Left cardiac atrium (tissue), 4 donors: ENCODE data around the gene RHOC. TPM values are rescaled to one million over a fixed set of nuclear protein-coding genes. Genes with fewer than 3 reads are reported as not detected.
A peak's percentile ranks its signal among the peaks of the same experiment; 100 is the strongest.

ENCODE experiments used
- ATAC-seq, 2 donors: fragments of 200-7000 bp; cut with Tn5 transposase; one replicate each; pipeline ENCODE4 v1.9.1; 2020; ENCODE audit warnings: mild to moderate bottlenecking in 2 of 2, moderate library complexity in 2 of 2
- DNase-seq: peaks from one replicate; pipeline ENCODE4 v3.0.0-alpha.2; 2020
- intact Hi-C, 2 donors: fragments of 100-400 bp; cut with DNase I; formaldehyde crosslinking; loops; one replicate each; pipeline versions ENCODE4 v1.14.1 to v1.15.1; 2022 to 2023
- total RNA-seq, 2 donors: library from RNA; stranded (reverse); fragmentation: NEBNext Ultra II Directional; extraction: Animal tissue kit (Norgen Biotek cat#: 25700); gene quantifications; one replicate each; pipeline ENCODE4 v1.2.1, GENCODE V29; 2021
- donor health status: DM: no; HTN: yes; CAD: no.
- donor health status: DM: no; HTN: yes; CAD: no; lungs with severe emphysema.
- donor health status: DM: yes; HTN: yes; CAD: no.
- donor health status: Dilated cardiomyopathy.

RHOC gene
- total RNA-seq, 2 donors from 2014 or later: 146 to 235 TPM

DNA sequence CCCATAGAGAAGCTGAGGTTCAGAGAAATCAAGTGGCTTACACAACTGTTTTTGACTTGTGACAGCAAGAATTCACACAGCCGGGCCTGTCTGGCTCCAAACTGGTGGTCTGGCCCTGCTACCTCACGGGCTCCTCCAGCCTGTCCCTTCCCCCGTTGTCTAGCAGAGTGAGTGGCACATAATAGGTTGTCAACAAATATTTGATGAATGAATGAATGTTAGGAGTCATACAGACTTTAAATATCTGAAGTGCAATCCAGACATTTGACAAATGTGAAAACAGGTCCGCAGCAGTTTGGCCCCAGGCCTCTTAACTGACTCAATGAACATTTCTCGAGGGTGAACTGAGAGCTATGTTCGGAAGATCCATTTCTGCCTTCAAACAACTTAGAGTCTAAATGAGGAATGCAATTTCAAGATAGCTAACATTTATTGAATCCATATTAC is 1.1 kb upstream of the RHOC start:
- DNase-seq (no peak), ATAC-seq (no peak)
- intact Hi-C loops: loop anchor here (5.0 kb wide), 2 partner anchors 91 to 316 kb away; partner anchors contain the start of genes CAPZA1 (in 1 of the 2) and ST7L (in 1 of the 2)

DNA sequence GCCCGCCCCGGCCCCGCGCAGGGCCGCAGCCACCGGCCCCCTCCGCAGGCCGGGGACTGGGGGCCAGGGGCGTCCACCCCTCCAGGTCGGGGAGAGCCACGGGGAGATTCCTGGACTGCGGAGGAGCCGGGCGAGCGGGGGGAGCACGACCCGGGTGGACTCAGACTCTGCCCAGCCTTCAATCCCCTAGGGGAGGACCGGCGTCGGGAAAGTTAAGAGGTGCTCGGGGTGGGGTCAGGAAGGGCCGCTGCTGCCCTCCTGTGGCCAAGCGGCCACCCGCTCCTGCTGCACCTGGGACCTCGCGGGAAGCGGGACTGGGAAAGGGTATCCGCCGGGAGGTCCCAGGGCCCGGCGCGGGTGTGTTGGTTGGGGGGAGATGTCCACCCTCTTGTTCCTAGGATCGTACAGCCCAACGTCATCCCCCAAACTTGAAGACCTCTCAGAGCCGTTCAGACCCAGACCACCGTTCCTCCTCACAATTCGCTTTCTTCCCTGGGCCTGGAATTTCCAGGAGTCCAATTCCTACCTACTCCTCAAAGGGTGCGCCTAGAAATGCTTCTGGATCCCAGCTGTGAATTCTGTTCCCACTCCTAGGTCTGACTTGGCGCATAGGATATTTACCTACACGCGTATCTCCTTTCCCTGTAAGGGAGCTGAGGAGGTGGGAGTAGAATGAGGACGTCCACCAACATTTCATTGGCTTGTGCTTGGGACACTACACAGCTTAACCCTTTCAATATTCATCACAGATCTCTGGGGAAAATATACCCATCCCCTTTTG is 484 bp upstream of the RHOC start:
- intact Hi-C loops: loop anchor here (2.0 to 5.0 kb wide), 3 partner anchors 89 to 315 kb away; partner anchors contain the start of genes CAPZA1 (in 2 of the 2) and ST7L (in 2 of the 2)

DNA sequence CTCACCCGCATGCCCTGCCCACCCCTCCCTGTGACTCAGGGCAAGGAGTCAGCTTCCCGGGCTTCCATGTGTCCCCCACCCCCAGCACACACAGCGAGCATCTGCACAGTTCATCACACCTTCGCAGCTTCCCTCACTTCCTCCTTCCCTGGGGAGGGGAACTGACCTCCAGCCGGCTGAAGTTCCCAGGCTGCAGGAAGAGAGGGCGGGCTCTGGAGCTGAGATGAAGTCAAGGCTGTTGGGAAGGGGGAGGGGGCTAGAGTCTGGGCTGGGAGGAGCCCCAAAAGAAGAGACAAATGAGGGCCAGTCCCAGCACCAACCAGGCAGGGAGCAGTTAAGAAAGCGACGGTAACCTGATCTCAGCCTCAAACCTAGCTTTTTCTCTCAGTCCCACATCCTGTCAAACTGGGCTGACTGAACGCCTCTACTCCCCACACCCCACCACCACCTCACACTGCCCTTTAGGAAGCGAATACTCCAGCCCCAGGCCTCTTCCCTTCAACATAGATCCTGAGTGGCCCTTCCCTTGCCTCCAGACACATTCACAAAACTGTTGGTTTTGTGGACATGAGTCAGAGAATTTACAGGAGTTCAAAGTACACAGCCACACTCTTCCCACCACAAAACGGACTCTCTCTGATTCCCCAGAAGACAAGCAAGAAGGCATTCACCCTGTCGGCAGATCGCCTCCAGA is 1.8 kb downstream of the RHOC start:
- DNase-seq: peak; percentile 93
- peak; percentile 64 for ATAC-seq
- intact Hi-C loops: loop anchor here (2.0 to 5.0 kb wide), 3 partner anchors 30 to 313 kb away; partner anchors contain the start of genes CAPZA1 (in 1 of the 2), MOV10 (in 1 of the 2) and ST7L (in 1 of the 2)

More for the DNA sequence above, 484 bp upstream of the RHOC start:
- ATAC-seq (peak; percentile 64 to 79), DNase-seq (peak; percentile 89)

DNA sequence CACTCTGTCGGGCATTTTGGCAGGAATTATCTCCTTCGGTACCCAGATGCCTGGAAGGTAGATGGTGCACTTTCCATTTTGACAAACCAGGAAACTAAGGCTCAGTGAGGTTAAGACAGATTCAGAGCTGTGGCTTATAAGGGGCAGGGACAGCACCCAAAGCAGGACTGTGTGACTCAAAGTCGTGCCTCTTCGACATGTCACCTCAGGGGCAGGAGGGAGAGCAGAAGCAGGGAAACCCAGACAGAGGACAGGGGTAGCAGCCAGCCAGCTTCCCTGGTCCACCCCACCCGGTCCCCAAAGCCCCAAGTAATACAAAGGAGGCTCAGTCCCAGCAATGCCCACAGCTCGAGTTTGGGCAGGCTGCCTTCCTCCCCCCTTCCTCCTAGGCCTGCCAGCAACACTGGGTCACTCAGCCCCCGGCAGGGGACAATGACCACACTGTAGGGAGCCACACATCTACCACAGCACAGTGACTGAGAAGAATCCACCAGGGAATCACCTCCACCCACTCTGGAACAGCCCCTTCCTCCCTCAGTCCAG is 2.5 kb downstream of the RHOC start:
- ATAC-seq: no peak
- intact Hi-C loops: loop anchor here in 1 of 2 donors (2.0 kb wide), 1 partner anchor 30 kb away; the partner anchor contains the start of gene MOV10

DNA sequence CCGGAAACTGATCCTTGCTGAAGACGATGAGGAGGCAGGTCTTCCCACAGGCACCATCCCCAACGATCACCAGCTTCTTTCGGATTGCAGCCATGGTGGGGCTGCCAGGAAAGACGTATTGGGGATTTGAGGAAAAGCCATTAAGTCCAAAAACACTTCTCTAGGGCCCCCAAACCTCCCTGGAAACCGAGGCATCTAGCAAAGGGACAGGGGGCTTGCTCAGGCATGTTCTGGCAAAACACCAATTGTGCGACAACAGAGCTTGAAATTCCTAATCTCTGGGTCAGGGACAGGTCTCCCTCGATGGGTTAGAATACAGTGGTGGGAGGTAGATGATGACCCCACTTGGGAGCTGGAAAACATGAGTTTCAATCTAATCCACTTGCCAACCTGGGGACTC is 3.2 kb downstream of the RHOC start:
- DNase-seq (no peak), ATAC-seq (no peak)
- intact Hi-C loops: loop anchor here in 1 of 2 donors (2.0 kb wide), 1 partner anchor 29 kb away; the partner anchor contains the start of gene MOV10

More for the DNA sequence above, 2.5 kb downstream of the RHOC start:
- no peak for DNase-seq

DNA sequence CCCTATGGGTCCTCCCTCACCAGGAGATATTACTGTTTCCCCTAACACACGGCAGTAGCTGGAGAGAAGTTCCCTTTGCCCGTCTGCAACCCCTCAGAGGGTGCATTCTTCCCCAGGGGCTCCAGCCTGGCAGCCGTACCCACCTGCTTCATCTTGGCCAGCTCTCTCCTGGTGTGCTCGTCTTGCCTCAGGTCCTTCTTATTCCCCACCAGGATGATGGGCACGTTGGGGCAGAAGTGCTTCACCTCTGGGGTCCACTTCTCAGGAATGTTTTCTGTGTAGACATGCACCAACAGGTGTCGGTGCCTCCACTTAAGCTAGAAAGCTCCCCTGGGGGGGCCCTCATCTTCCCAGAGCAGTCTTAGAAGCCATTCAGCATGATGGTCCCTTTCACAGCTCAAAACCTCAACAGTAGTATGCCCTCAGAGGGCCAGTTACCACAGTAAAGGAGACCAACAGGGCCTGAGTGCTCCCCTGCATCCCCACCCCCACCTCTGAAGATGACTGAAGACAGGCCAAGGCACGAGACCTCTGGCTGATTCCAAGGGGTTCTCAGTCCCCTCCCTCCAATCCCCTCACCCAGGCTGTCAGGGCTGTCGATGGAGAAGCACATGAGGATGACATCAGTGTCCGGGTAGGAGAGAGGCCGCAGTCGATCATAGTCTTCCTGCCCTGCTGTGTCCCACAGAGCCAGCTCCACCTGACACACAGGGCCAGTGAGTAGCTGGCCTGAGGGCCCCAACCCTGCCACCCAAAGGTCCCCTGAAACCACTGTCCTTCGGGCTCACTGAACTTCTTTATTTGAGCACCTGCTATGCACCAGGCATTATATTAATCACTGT is 4.3 kb downstream of the RHOC start:
- ATAC-seq (no peak), DNase-seq (no peak)
- intact Hi-C loops: no loop called here

DNA sequence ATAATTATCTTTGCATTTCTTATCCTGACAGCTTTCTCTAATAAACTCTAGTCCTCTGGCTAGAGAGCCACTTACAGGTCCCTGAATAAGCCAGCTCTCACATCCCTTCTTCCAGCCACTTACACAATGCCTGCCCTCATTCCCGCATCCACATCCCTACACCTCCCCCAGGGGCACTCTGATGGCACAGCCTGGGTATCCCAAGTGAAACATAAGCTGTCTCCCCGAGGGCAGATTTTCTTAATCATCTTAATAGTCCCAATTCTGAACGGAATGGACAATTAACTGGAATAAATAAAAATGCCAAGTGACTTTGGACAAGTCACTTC is 4.9 kb downstream of the RHOC start:
- intact Hi-C loops: no loop called here
- no peak for ATAC-seq
- no peak for DNase-seq

DNA sequence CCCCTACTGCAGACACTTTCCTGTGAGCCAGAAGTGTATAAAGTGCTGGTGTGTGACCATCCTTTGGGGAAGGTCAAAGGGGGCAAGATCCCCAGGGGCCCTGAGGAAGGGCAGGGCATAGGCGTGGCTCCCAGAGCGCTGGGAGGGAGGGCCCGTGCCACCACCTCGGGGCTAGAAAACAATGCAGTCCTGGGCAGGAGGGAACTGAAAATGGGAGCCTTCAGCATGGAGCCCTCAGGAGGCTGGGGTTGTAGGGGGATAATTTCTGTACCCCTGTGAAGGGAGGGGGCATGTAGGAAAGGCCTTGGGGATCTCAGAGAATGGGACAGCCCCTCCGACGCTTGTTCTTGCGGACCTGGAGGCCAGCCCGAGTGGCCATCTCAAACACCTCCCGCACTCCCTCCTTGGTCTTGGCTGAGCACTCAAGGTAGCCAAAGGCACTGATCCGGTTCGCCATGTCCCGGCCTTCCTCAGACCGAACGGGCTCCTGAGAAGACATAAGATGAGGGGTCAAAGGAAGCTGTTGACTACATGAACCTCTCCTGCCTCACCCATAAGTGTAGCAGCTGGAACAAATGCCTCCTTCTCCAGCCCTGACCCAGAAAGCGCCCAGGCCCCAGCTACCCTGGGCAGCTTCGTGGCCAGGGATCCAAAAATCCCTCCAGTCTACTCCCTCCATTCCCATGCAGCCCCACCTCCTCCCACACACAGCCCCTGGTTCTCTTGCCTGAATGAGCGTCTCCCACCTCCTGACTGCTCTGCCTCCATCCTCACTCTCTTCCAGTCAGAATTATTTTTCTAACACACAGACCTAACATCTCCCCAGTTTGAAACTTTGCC is 5.5 kb downstream of the RHOC start:
- DNase-seq: no peak
- peak in 1 of 2 donors; percentile 0 for ATAC-seq
- intact Hi-C loops: no loop called here

DNA sequence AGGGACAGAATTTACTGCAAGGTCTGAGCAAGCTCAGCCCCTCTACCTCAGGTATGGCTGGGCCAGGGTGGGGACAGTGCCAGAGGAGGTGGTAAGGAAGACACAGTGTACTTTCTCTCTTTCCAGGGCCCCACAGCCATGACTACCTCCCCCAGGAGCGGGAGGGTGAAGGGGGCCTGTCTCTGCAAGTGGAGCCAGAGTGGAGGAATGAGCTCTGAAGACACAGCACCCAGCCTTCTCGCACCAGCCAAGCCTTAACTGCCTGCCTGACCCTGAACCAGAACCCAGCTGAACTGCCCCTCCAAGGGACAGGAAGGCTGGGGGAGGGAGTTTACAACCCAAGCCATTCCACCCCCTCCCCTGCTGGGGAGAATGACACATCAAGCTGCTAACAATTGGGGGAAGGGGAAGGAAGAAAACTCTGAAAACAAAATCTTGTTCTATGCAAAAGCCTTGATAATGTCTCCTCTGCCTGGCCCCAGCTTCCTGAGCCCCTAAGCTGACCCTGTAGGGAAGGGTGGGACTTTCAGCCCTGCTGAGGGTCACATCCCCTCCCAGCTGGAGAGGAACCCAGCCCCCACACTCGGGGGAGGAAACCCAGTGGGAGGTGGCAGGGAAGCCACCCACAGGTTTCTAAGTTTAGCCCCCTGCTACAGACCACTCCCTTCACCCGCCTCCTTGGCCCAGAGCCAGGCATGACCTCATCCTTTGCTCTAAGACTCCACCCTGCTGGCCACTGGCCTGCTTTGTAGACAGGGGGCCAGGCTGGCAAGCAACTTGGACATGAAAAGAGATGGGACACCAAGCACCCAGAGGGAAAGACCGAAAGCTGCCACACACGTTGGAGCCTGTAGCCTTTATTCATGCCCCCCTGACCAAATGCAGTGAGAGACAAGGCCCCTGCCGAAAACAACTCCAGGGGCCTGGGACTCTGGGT is 6.4 kb downstream of the RHOC start:
- DNase-seq (peak; percentile 99), ATAC-seq (peak; percentile 74 to 86)
- intact Hi-C loops: no loop called here

DNA sequence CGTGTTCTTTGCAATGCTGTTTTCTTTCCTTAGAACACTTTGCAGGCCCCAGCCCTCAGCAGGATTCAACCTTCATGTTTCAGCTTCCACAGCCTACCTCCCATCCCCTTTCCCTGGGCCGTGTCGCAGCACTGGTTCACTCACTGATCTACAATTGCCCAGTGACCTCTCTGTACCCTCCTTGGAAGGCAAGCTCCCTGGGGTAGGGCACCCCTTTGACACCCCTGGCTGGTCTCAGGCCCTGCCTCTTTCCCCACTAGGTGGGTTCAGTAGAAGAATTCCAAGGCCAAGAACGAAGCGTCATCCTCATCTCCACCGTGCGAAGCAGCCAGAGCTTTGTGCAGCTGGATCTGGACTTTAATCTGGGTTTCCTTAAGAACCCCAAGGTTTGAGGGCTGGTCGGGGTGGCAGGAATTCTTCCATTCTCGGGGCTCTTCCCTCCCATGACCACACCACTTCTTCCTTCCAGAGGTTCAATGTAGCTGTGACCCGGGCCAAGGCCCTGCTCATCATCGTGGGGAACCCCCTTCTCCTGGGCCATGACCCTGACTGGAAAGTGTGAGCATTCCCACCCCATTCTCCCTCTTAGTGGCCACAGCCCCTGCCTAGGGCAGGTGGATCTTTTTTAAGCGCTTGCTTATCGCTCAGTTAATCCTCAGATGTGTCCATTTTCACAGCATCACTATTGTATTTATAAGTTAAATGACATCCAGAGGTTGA is 7.3 kb downstream of the RHOC start:
- ATAC-seq (no peak), DNase-seq (no peak)
- intact Hi-C loops: no loop called here

DNA sequence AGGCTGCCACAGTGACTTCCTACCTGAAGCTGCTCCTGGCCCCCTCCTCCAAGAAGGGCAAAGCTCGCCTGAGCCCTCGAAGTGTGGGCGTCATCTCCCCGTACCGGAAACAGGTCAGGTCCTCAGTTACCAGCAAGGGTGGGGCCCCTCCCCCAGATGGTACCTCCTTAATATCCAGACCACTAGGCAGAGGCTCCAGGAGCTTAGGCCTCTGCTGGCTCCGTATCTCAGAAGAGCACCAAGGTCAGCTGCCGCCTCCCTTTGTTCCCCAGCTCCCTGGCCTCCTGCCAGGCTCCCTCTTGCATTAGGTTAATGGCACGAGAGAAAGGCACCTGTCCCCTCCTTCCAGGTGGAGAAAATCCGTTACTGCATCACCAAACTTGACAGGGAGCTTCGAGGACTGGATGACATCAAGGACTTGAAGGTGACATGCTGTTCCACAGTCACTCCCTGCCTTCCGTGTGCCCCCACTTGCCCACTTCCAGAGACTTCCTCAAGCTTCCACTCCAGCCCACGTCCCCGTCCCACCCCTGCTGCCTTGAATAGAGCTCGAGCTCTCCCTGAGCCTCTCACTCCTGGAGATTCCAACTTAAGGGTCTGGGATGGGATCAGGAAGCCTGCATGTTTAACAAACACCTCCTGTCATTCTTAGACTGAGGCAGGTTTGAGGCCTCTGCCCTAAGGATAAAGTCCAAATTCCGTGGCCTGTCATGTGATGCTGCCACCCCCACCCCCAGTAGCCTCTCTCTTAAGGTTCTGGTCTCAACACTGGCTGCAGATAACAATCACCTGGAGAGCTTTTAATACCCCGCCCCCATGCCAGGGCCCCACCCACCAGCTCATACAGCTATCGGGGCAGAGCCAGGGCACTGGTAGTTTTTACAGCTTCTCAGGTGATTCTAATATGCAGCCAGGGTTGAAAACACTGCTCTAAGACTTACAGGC is 8.3 kb downstream of the RHOC start:
- ATAC-seq (no peak), DNase-seq (peak; percentile 62)
- intact Hi-C loops: no loop called here

DNA sequence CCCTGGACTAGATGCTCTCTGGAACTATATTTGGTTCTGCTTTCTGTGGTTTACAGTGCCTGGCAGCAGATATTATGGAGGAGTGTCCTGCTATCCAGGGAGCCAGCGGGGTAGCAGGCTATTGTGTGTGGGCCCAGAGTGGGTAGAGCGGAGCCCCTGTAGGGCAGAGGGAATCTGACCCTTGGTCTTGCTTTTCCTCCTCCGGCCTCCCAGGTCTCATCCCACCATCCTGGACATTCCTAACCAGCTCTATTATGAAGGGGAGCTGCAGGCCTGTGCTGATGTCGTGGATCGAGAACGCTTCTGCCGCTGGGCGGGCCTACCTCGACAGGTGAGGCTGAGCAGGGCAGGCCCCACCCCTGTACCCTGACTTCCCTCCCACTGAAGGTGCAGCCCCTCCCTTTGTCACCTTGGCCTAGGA is 9.1 kb downstream of the RHOC start:
- ATAC-seq: no peak
- no peak for DNase-seq
- intact Hi-C loops: no loop called here

DNA sequence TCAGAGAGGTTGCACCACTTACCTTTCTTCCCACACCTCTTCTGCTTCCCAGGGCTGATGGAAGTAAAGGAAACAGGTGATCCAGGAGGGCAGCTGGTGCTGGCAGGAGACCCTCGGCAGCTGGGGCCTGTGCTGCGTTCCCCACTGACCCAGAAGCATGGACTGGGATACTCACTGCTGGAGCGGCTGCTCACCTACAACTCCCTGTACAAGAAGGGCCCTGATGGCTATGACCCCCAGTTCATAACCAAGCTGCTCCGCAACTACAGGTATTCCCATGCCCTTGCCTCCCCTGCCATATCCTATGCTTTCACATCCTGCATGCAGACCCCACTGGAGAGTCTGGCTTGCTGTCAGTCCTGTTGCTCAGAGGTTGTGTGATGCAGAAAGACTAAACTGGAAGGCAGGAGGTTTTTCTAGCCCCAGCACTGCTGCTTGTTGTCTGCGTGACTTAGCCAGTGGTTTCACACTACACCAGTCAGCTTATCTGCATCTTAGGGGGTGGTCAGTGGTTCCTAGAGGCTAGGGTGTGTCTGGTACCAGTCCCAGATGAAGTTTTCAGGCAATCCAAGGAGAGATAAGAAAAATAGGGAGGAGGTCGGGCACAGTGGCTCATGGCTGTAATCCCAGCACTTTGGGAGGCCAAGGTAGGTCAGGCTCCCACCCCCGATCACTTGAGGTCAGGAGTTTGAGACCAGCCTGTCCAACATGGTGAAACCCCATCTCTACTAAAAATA is 10.2 kb downstream of the RHOC start:
- ATAC-seq (no peak), DNase-seq (no peak)
- intact Hi-C loops: no loop called here

DNA sequence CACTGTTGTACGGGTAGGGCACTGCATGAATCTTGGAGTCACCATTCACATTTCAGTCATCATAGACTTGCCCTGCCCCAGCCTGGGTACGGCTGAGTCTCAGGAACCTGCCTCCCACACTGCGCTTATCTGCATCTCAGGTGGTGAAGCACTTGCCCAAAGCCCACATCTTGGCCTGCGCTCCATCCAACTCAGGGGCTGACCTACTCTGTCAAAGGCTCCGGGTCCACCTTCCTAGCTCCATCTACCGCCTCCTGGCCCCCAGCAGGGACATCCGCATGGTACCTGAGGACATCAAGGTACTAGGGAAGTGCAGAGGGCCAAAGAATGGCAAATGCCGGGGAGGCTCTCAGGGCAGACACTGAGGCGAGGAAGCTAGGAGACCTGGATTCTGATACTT is 11.7 kb downstream of the RHOC start:
- DNase-seq: no peak
- intact Hi-C loops: no loop called here
- ATAC-seq: no peak
